Measurements from ENCODE around the gene HSDL2.
"Not testable (repeated sequence)": the region's sequence is repeated elsewhere in the genome, so short reads cannot be mapped to it uniquely, and the experiment has no call there.

Gene HSDL2

DNA sequence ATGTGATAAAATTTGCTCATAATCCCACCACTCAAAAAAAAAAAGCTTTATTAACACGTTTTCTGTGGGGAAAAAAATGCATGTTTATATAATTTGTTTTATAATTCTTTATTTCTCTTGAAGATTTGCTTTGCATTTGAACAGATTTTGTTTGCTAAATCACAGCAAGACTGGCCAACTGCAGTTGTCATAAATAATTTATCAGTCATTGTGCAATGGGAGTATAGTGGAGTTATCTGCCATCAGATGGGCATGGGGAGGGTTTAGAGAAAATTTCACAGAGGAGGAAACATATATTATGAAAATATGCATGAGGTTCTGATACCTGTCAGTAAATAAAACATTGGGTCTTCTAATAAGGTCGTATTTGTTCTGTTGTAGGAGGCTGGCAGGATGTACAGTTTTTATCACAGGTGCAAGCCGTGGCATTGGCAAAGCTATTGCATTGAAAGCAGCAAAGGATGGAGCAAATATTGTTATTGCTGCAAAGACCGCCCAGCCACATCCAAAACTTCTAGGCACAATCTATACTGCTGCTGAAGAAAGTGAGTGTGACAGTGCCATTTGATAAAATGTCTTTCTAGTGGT is 23.8 kb downstream of the HSDL2 start:
- DNase-seq: no peak

DNA sequence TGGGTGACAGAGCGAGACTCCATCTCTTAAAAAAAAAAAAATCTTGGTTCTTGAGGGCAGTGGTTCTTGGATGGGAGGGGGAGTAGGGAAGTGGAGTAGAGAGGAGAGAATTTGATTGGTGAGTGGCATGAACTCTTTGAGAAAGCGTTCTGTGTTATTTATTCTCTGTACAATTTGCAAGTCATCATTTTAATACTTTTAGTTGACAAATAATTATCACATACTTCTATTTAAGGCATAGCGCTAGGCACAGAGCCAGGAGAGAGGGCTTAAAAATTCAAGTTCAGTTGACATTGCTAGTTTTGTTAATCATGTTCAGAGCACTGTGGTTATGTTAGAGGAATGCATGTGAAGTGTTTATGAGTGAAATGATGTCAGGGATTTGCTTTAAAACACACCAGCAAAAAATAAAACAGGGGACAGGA is 24.6 kb downstream of the HSDL2 start:
- DNase-seq: no peak

DNA sequence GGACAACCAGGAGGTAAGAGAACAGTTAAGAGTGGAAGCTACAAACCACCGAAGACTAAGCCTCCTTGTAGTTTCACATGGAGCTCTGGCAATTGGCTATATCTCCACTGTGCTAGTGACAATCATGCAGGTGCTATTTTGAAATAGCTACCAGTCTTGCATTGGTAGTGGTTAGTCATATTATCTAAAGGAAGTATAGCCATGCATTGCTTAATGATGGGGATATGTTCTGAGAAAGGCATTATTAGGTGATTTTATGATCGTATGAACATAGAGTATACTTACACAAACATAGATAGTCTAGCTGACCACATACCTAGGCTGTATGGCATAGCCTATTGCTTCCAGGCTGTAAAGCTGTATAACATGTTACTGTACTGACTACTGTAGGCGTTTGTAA is 28.4 kb downstream of the HSDL2 start:
- DNase-seq: no peak

DNA sequence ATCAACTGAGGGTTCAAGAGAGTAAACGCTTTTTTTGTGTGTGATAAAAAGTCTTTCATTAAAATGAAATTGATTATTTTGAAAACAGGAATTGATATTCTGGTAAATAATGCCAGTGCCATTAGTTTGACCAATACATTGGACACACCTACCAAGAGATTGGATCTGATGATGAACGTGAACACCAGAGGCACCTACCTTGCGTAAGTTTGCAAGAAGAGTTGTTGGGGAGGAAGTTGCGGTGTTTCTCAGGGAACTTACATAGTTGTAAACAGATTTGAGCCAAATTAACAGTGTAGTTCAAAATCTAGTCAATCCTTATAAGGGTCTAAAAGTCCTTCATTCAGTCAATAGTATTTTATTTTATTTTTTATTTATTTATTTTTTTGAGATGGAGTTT is 28.9 kb downstream of the HSDL2 start:
- DNase-seq: no peak

DNA sequence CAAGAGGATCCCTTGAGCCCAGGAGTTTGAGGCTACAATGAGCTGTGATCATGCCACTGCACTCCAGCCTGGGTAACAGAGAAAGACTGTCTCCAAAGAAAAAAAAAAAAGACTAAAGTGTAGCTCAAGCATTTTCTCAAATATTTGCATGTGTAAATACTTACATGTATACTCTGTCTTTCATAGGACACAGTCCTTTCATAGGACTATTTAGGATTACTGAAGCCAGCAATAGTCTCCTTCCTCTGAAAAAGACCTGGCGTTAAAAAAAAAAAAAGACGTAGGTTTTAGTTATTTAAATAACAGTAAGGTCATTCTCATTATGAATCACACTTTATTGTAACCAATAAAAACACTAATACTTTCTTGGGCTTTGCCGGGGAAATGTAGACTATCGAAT is 29.9 kb downstream of the HSDL2 start:
- no peak for DNase-seq

DNA sequence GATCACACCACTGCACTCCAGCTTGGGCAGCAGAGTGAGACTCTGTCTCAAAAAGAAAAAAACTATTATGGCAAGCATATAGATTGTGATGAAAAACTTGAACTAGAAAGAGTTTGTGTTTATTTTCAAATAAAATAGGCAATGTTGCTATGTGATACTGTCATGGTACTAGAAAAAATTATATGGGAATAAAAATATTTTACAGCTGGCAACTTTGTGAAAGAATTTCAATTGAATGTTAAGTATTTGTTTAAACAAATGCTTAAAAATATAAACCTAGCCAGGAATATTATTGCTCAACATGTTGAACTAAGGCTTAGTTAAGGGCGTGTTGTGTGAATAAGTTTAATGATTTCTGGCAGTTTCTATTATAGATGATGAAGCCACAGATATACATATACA is 31.7 kb downstream of the HSDL2 start:
- DNase-seq: no peak

DNA sequence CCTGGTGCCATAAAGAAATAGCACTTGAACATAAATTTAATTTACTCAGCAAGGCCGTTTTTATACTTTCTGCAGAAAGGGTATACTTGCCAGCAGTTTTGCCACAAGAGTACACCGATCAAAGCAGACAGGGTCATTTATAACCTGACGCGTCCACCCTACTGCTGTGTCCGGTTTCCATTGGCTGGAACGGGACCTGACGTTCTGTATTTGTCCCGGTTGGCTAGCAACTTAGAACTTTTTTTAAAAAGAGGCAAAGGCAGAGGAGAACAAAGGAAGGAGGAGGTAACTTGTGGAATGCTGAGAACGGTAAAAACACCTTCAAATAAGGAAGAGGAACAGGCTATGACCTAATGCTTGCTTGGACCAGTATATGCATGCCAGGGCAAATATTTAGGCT is 33.8 kb downstream of the HSDL2 start:
- DNase-seq: not testable (repeated sequence)

DNA sequence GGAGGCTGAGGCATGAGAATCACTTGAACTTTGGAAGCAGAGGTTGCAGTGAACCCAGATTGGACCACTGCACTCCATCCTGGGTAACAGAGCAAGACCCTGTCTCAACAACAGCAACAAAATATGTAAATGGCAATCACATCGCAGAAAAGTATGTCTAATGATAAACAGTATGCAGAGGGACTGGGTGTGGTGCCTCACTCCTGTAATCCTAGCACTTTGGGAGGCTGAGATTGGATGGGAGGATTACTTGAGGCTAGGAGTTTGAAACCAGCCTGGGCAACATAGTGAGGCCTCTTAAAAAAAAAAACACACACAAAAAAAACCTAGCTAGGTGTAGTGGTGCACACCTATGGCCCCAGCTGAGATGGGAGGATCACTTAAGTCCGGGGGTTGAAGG is 40.3 kb downstream of the HSDL2 start:
- no peak for DNase-seq

DNA sequence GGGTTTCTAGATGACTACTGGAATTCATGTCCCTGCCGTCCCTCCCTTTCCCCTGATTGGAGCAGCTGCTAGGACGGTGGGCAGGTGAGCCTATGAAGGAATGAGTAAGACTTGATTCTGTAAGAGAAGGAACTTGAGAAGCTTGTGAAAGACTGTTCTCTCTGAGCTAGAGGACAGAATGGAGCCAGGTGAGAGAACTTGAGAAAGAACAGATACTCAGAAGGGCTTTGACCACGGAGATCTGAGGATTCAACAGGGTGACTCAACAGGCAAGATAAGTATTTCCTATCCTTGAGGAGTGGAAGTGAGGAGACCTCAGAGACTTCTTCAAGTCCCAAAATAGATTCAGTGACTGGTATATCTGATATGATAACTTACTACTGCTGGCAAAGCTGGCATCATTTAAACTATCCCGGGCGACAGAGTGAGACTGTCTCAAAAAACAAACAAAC is 41.9 kb downstream of the HSDL2 start:
- no peak for DNase-seq

DNA sequence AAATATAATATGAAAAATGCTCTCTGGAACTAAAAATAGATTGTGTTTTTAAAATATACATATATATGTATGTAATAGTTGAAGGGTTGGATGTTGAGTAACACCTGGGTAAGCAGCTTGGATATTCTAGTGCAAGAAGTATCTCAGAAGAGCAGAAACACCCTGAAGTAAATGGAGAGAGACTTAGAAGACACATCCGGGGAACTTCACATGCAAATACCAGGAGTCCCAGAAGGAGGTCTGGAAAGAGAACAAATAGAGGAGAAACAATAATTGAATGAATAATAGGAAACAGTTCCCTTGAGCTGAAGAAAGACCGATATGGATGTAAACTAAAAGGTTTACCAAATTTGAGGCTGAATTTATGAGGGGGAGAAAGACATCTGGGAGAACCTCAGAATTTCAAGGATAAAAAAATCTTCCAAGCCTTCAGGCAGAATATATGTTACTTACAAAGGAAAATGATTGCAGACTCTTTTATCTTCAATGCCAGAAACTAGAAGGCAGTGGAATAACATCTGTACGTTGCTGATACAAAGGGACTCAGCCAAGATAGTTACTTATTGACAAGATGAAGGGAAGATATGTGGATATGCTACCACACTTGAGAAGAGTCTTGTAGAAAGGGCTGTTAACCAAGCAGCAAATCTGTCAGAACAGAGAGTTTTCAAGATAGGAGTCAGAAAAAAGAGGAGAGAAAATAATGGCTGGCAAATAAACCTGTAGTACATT is 42.7 kb downstream of the HSDL2 start:
- no peak for DNase-seq

DNA sequence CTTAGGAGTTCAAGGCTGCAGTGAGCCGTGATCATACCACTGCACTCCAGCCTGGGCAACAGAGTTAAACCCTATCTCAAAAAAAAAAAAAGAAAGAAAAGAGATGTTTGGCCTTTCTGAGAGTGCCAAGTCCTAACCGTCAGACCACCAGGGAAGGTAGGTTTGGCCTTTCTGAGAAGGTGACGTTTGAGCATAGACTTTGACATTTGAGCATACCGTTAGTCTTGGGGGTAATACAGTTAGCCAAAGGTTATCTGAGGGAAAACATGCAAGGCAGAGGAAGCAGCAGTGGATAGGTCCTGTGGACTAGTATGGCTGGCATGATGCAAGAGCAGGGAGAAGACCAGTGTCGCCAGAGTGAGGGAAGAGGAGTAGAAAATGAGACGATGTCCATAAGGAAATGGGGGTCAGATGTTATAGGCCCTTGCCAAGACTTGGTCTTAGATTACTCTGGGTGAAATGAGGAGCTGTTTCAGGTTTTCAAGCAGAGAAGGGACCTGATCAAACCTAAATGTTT is 50.2 kb downstream of the HSDL2 start:
- no peak for DNase-seq

DNA sequence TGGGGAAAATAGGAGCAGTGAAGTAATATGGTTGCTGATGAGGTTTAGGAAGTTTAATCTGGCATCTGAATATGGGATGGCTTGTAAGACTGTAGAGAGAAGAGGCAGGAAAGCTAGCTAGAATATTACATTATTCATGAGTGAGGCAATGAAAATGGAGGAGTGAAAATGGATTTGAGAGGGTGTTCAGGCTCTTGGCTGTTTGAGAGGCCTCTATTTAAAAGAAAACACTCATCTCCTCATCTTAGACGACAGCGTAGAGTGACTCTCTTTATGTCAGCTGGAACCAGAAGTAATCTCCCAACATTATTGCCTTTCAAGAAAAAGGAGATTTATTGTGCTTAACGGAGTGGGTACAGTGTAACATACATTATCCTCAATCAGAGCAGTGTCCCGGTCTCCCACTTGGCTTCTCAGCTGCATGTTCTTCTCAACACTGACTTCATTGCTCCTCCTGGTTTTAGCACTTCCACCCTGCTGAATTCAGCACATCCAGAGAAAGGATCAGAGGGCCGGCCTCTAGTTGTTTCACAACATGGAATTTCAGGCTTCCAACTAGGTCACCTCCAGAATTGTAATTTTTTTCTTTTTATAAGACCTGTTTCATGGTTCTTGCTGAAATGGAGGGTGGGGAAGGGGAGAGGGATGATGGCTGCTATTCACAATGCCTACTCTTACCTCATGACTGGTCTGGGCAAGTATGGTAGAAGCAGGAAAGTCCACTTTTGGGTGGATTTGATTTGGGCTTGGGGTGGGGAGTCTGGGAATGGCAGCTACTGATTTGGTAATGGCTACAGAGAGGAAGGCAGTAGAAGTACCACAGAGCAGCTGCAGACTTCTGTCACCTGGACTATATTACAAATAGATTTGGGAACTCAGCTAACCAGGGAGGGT is 53.8 kb downstream of the HSDL2 start:
- DNase-seq: no peak

DNA sequence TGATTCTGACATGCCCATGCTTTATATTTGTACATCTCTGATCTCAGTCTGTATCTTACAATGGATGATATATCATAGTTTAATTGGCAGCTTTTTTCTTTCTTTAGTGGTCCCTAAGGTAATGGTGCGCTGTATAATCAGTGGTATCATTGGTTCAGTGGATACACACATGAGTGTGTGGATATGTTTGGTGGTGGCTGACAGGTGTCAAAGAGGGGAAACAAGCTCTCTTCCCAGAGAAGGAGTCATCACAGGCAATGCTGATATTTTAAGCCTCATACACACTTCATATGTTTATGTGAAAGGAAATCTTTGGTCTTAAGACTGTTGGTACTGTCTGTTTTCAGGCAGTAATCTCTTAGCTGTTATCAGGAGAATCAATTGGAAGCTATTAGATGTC is 54.6 kb downstream of the HSDL2 start:
- DNase-seq: no peak

DNA sequence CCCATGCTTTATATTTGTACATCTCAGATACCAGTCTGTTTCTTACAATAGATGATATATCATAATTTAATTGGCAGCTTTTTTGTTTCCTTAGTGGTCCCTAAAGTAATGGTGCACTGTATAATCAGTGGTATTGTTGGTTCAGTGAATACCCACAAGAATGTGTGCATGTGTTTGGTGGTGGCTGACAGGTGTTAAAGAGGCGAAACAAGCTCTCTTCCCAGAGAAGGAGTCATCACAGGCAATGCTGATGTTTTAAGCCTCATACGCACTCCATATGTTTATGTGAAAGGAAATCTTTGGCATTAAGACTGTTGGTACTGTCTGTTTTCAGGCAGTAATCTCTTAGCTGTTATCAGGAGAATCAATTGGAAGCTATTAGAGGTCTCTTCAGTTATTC is 57.5 kb downstream of the HSDL2 start:
- DNase-seq: no peak

DNA sequence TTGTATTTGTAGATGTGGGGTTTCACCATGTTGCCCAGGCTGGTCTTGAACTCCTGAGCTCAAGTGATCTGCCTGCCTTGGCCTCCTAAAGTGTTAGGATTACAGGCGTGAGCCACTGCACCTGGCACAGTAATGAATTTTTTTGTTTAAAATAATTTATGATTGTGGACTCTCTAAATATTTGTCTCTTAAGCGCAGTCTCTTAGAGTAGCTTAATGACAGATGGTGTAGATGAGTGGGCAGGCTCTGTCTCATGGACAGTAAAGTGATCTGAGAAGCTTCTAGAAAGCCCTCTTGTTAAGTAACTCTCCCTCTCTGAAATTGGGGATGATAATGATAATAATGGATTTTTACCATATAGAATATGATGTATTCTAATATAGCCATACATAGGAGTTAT is 59.3 kb downstream of the HSDL2 start:
- no peak for DNase-seq

DNA sequence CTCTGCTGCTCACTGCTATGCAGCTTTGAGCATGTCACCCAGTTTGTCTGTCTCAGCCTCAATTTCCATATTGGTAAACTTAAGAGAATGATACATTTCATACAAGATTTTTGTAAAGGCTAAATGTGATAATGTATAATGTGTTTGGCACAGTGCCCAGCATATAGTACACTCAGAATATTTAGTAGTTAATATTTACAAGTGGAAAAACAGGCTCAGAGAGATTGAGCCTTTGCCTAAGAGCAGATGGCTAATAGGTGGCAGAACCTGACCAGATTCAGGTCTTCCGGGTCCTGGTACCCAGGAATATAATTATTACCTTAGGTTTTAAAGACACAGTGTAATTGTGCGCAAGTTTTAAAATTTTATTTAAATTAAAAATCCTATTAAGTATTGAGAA is 59.9 kb downstream of the HSDL2 start:
- no peak for DNase-seq

DNA sequence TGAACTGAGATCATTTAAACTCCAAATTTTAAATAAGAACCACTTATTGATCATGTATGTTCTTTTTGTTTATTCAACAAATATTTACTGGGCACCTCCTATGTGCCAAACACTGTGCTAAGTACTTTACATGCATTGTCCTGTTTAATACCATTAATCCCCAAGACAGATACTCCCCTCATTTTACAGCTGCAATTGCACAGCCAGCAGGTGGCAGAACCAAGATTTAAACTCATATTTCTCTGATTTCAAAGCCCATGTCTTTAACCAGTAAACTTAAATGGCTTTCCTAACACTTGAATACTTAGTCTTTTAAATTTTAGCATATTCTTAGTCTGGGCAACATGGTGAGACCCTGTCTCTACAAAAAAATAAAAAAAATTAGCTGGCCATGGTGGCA is 63.3 kb downstream of the HSDL2 start:
- DNase-seq: no peak

DNA sequence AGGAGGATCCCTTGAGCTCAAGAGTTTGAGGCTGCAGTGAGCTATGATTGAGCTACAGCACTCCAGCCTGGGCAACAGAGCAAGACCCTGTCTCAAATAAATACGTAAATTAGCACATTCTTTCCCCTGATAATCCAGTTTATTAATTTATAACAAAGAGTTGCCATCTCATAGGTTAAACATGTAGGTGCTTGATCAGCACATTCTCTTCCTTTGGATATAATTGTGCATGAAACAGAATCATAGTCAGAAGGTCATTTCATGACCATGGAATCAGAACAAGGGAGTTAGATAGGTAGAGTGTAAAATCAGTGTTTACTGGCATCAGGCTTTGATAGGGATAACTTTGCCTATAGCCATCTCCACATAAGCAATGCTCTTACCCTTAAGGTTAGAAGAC is 63.7 kb downstream of the HSDL2 start:
- DNase-seq: no peak

DNA sequence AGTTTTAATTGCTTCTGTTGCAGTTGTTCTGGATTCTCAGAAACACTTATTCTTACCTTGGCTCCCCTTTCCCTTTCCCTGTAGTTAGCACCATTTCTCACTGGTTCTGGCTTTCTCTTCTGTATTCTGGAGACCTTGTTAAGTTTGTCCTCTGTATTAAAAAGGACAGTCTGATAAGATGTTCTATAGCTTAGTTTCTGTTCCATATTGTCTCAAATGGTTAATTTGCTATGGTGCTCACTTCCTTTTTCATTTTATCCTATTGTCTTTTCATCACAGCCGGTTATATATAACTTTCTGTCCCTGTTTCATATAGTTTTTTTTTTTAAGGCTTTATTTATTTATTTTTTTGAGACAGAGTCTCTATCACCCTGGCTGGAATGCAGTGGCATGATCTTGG is 65.3 kb downstream of the HSDL2 start:
- DNase-seq: no peak

DNA sequence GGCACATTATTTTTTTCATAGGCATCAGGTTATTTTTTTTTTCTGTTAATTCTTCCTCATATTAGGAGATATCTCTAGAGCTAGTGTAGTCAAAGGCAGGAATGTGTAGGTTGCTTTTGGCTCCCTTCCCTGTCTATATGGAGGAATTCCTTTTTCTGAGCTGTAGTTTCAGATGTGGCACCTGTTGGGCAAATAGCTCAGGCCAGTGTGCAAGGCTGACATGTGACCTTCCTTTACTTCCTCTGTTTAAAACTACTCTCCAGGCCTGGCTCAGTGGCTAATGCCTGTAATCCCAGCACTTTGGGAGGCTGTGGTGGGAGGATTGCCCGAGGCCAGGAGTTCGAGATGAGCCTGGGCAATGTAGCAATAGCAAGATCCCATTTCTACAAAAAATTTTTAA is 66.2 kb downstream of the HSDL2 start:
- no peak for DNase-seq

DNA sequence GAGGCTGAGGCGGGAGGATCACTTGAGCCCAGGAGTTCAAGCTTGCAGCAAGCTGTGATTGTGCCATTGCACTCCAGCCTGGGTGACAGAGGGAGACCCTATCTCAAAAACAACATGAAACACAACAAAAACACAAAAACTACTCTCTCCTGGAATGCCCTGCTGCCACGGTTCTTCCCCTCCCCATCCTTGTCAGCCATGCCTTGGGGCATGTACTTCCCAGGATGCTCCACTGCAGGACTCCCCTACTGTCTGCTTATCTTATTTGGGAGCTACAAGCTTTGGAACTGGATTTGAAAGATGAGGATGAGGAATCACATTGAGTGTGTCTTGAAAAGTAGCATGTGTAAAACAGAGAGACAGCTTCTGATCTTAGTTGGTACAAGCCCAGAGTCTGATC is 66.6 kb downstream of the HSDL2 start:
- no peak for DNase-seq

DNA sequence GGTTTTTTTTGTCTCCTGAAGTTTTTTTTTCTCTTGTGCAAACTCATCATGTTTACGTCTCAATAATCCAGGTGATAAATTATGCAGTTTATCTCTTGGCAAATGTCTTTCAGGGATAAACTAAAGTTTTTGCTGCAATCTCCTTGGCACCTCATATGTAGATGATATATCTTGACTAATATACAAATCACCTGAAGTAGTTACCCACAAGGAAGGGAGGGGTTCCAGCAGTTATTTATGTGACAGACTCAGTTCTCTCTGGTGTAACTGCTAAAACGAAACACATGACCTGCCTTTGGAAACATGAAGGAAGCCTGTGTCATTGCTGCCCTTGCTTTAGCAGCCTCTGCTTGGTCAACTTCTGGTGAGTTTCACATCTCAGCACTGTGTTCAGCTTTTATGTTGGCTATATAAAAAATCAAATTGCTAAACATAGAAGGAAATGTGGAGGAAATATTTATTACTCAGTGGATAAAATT is 67.4 kb downstream of the HSDL2 start:
- no peak for DNase-seq

DNA sequence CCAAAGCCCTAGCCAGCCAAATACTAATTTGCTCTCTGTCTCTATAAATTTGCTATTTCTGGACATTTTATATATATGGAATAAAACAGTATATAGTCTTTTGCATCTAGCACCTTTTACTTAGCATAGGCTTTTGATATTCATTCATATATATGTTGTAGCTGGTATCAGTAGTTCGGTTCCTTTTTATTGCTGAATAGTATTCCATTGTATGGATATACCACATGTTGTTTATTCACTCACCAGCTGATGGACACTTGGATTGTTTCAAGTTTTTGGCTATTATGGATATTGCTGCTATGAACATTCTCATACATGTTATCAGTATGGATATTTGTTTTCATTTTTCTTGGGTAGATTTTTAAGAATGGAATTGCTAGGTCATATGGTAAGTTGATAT is 82.9 kb downstream of the HSDL2 start:
- DNase-seq: no peak

DNA sequence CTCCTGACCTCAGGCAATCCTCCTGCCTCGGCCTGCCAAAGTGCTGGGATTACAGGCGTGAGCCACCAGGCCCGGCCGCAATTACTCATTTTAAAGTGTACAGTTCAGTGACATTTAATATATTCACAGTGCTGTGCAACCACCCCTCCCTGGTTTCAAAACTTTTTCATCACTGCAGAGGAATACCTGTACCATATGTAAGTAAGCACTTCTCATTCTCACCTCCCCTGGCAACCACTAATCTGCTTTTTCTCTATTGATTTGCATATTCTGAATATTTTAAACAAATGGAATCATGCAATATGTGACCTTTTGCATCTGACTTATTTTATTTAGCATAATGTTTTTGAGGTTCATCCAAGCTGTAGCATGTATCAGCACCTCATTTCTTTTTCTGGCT is 85.4 kb downstream of the HSDL2 start:
- no peak for DNase-seq

All from NCI-H1694 (cell line).